Nephron progenitor cell (in vitro differentiated cells): ENCODE measurements around the gene FBXL5.

Experiments
- DNase-seq: peaks from one replicate; pipeline ENCODE4 v3.0.0; 2021
- H3K27ac Mint-ChIP-seq: 2 replicates; pipeline ENCODE4 v1.8.0; 2021; ENCODE audit warnings: mild to moderate bottlenecking, moderate library complexity, mixed read lengths
- H3K27me3 Mint-ChIP-seq: 2 replicates; pipeline ENCODE4 v1.8.0; 2021; ENCODE audit warnings: mild to moderate bottlenecking, low read depth, mixed read lengths; ENCODE audit not compliant: poor library complexity
- H3K36me3 Mint-ChIP-seq: 2 replicates; pipeline ENCODE4 v1.8.0; 2021; ENCODE audit warnings: low read depth, mixed read lengths
- H3K4me1 Mint-ChIP-seq: 2 replicates; pipeline ENCODE4 v1.8.0; 2021; ENCODE audit warnings: mixed read lengths
- H3K4me3 Mint-ChIP-seq: 2 replicates; pipeline ENCODE4 v1.8.0; 2021; ENCODE audit warnings: mild to moderate bottlenecking, moderate library complexity, mixed read lengths
- H3K9me3 Mint-ChIP-seq: 2 replicates; pipeline ENCODE4 v1.8.0; 2021; ENCODE audit warnings: mild to moderate bottlenecking, moderate library complexity, mixed read lengths
- CTCF ChIP-seq: fragments of 200-600 bp; sonication (generic); IDR thresholded peaks from 2 replicates; pipeline ENCODE4 v1.5.0; 2021; ENCODE audit warnings: antibody characterized with exemption

FBXL5 gene

GRCh38 chr4:15569746-15570145 is 85.4 kb downstream of the FBXL5 start:
- Mint-ChIP-seq H3K27me3 (no peaks in the 10 kb centered on the region), H3K4me1 (no peaks in the 10 kb centered on the region)
- no peak for DNase-seq

GRCh38 chr4:15568821-15569220 is 86.3 kb downstream of the FBXL5 start:
- H3K27ac Mint-ChIP-seq: no peak overlapping the region
- no peaks in the 10 kb centered on the region for H3K27me3 Mint-ChIP-seq
- DNase-seq: no peak
- H3K4me1 Mint-ChIP-seq: no peaks in the 10 kb centered on the region
- no peak overlapping the region for H3K4me3 Mint-ChIP-seq
- TF ChIP-seq CTCF: no peak
- peaks cover 66% of the 10 kb centered on the region for H3K36me3 Mint-ChIP-seq
- no peaks in the 10 kb centered on the region for H3K9me3 Mint-ChIP-seq

More at GRCh38 chr4:15569746-15570145, 85.4 kb downstream of the FBXL5 start:
- no peak for TF ChIP-seq CTCF
- H3K36me3 Mint-ChIP-seq: peaks cover 57% of the 10 kb centered on the region
- H3K9me3 Mint-ChIP-seq: no peaks in the 10 kb centered on the region
- no peak overlapping the region for H3K4me3 Mint-ChIP-seq
- H3K27ac Mint-ChIP-seq: no peak overlapping the region

DNA sequence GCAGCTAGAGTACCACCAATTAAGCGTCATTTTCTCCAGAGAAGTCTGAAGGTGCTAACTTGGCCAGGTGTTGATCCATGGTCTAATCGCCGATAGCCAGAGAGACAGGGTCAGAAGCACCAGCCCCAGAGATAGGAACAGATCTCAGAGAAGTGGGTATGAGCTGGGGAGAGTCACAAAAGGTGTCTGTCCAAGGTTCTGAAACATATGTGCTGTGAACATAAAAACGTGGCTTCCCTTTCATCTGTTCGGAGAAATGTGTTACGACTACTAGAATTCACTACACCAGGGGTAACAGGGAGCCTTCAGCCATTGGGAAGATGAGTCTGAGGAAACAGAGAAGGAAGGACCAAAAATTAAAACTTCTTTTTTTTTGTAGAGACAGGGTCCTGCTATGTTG is 91.3 kb downstream of the FBXL5 start:
- Mint-ChIP-seq H3K36me3 (peaks cover 60% of the 10 kb centered on the region), H3K4me1 (no peaks in the 10 kb centered on the region), H3K27ac (no peak overlapping the region), H3K4me3 (no peak overlapping the region), H3K9me3 (no peaks in the 10 kb centered on the region), H3K27me3 (no peaks in the 10 kb centered on the region)
- DNase-seq: no peak
- no peak for TF ChIP-seq CTCF

DNA sequence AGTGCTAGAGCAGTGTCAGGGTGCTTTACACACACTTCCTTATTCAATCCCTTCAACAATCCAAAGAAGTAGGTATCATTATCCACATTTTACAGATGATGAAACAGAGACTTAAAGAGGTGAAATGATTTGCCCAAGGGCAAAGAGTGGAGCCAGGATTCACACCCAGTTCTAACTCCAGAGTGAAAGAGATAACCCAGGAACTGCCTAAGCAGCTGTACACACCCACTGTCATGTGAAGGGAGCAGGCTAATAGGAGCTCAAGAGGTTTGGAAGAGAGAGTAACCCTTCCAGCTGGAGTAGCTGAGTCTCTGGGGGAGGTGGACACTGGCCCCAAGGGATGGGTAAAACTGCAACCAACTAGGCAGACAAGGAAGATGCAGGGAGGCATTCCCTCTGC is 92.5 kb downstream of the FBXL5 start:
- Mint-ChIP-seq H3K36me3 (peaks cover 49% of the 10 kb centered on the region), H3K4me3 (no peak overlapping the region), H3K27ac (no peak overlapping the region), H3K9me3 (no peaks in the 10 kb centered on the region), H3K27me3 (no peaks in the 10 kb centered on the region), H3K4me1 (no peaks in the 10 kb centered on the region)
- no peak for DNase-seq
- TF ChIP-seq CTCF: no peak

GRCh38 chr4:15562114-15562513 is 93.0 kb downstream of the FBXL5 start:
- TF ChIP-seq CTCF: no peak
- H3K36me3 Mint-ChIP-seq: peaks cover 44% of the 10 kb centered on the region
- H3K27me3 Mint-ChIP-seq: no peaks in the 10 kb centered on the region
- H3K4me1 Mint-ChIP-seq: no peaks in the 10 kb centered on the region
- no peak for DNase-seq
- H3K4me3 Mint-ChIP-seq: no peak overlapping the region
- no peaks in the 10 kb centered on the region for H3K9me3 Mint-ChIP-seq
- no peak overlapping the region for H3K27ac Mint-ChIP-seq

DNA sequence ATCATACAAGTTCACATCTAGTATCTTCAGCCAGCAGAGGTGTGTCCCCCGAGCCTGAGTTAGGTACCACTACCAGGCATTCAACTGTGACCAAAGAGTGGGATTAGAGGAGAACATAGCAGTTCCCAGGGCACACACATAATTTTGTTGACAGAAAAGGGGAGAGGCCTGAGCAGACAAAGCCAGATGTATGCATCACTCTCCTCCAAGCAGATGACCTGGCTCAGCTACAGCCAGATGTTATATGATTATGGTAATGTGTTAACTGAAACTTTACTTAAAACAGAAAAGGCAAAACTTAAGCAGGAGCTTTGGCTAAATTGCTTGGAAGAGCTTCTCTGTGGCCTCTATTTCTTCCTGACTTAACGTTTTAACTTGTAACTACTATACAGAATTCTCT is 96.6 kb downstream of the FBXL5 start:
- Mint-ChIP-seq H3K9me3 (no peaks in the 10 kb centered on the region), H3K36me3 (peaks cover 39% of the 10 kb centered on the region), H3K4me3 (no peak overlapping the region), H3K27ac (no peak overlapping the region), H3K4me1 (no peaks in the 10 kb centered on the region), H3K27me3 (no peaks in the 10 kb centered on the region)
- TF ChIP-seq CTCF: no peak
- no peak for DNase-seq
